Measurements from ENCODE around the gene EIF6.

Gene EIF6

DNA sequence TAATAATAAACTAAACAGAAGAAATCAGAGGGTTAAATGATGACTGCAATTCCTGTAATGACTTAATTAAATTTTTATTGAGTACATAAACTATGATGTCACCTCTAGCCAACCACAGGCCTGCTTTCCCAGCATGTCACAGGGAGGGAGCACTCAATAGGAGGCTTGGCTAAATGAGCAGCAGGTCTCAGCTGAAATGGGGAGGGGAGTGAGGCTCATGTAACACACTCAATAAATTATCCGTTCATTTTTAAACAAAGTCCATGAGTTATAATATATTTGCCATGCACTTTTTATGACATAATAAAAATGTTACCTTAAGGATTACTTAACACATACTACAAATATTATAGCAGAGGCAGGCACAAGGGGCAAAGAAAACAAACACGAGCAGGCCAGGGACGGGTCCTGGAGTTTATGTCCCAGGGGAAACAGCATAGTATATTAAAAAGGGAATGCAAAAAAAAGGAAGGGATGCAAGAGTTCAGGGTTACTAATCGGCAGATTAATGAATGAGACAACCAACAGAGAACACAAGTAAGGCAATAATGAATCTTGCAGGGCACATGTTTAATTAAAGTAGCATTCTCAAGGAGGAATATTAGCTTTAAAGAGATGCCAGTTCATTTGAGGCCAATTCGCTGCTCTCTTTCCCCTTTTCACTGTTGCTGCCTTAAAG, 34.8 kb upstream of the EIF6 start:
- H3K9me3 ChIP-seq (ENCODE audit: insufficient read depth, low read depth, low read length), result no peaks in the 10 kb centered on the region
- H4K91ac ChIP-seq (ENCODE audit: low read depth, low read length), result no peak overlapping the region
- WGBS (ENCODE audit: extremely low coverage, insufficient coverage, insufficient read length), result no CpG with 5 or more reads among the region's 5 CpGs
- H3K36me3 ChIP-seq (ENCODE audit: control insufficient read depth in 1 of 2, insufficient read depth in 2 of 2, low read length in 2 of 2), result peaks cover 0 to under 1% of the 10 kb centered on the region in 2 experiments
- H2AFZ ChIP-seq (ENCODE audit: insufficient read depth, low read length, poor library complexity), result no peak overlapping the region
- no peak overlapping the region for H3K4ac ChIP-seq (ENCODE audit: low read depth, low read length)
- H3K14ac ChIP-seq (ENCODE audit: low read length), result no peak overlapping the region
- H3K4me1 ChIP-seq (ENCODE audit: control insufficient read depth in 1 of 2, insufficient read depth in 2 of 2, low read length in 2 of 2), result peaks cover 3 to 8% of the 10 kb centered on the region in 2 experiments
- no peak overlapping the region for H2BK120ac ChIP-seq (ENCODE audit: insufficient read depth, low read length, poor library complexity)
- H3K79me1 ChIP-seq (ENCODE audit: low read length), result no peaks in the 10 kb centered on the region
- no peak overlapping the region for H3K9ac ChIP-seq (ENCODE audit: low read length)
- H3K27ac ChIP-seq (ENCODE audit: low read depth, low read length), result no peak overlapping the region
- no peak overlapping the region for H3K4me3 ChIP-seq (ENCODE audit: low read depth, low read length)
- no peaks in the 10 kb centered on the region for H3K79me2 ChIP-seq (ENCODE audit: control insufficient read depth, insufficient read depth, low read length, poor library complexity)
- no peak overlapping the region for H4K12ac ChIP-seq (ENCODE audit: low read depth, low read length)
- H4K8ac ChIP-seq (ENCODE audit: low read depth, low read length), result no peak overlapping the region
- H3K4me2 ChIP-seq (ENCODE audit: low read length), result no peak overlapping the region
- no peak overlapping the region for H2BK12ac ChIP-seq (ENCODE audit: low read length)
- no peaks in the 10 kb centered on the region for H3K27me3 ChIP-seq (ENCODE audit: insufficient read depth, low read length)
- H3K23ac ChIP-seq (ENCODE audit: low read length), result no peak overlapping the region
- H2AK5ac ChIP-seq (ENCODE audit: low read length), result no peak overlapping the region
- no peak for DNase-seq
- H3K18ac ChIP-seq (ENCODE audit: low read length), result no peak overlapping the region
- no peak overlapping the region for H2BK5ac ChIP-seq (ENCODE audit: low read depth, low read length, poor library complexity)

DNA sequence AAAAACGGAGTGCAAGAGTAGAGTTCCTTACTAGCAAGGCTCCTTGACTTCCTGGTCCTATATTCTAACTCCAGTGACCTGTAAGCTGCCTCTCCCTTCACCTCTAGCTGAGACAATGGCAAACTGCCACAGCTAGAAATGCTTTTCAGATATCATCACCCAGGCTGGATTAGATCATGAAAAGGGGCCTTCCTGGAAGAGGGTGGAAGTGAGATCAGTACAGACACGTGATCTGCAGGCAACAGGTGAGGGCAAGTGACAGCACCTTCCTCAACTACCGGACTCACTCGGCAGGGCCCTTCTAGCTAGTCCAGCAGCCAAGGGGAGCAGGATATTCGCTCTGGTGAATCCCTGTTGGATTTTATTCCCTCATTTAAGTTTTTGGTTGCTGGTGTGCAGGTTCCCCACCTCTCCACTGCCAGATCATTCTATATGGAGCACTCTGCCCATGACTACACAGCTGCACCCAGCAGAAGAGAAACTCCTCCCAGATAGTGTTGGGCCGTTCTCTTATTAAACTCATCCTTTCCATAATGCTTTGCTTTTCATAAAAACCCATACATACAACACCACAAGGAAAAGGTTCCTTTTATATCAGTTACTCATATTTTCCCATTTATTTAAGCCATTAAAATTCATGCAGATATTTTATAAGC, 34.1 kb upstream of the EIF6 start:
- Histone ChIP-seq H2AFZ (ENCODE audit: insufficient read depth, low read length, poor library complexity) (no peak overlapping the region), H2BK120ac (ENCODE audit: insufficient read depth, low read length, poor library complexity) (no peak overlapping the region), H3K4me3 (ENCODE audit: low read depth, low read length) (no peak overlapping the region), H3K4me2 (ENCODE audit: low read length) (no peak overlapping the region), H3K23ac (ENCODE audit: low read length) (no peak overlapping the region), H3K9me3 (ENCODE audit: insufficient read depth, low read depth, low read length) (no peaks in the 10 kb centered on the region), H3K36me3 (ENCODE audit: control insufficient read depth in 1 of 2, insufficient read depth in 2 of 2, low read length in 2 of 2) (peaks cover 0 to 3% of the 10 kb centered on the region in 2 experiments), H2BK12ac (ENCODE audit: low read length) (no peak overlapping the region), H3K14ac (ENCODE audit: low read length) (no peak overlapping the region), H3K79me2 (ENCODE audit: control insufficient read depth, insufficient read depth, low read length, poor library complexity) (no peaks in the 10 kb centered on the region), H4K12ac (ENCODE audit: low read depth, low read length) (no peak overlapping the region), H3K4ac (ENCODE audit: low read depth, low read length) (no peak overlapping the region), H3K27me3 (ENCODE audit: insufficient read depth, low read length) (no peaks in the 10 kb centered on the region), H4K91ac (ENCODE audit: low read depth, low read length) (no peak overlapping the region), H4K8ac (ENCODE audit: low read depth, low read length) (no peak overlapping the region), H3K79me1 (ENCODE audit: low read length) (no peaks in the 10 kb centered on the region), H3K27ac (ENCODE audit: low read depth, low read length) (no peak overlapping the region), H3K9ac (ENCODE audit: low read length) (no peak overlapping the region), H3K18ac (ENCODE audit: low read length) (no peak overlapping the region), H3K4me1 (ENCODE audit: control insufficient read depth in 1 of 2, insufficient read depth in 2 of 2, low read length in 2 of 2) (peaks cover 3 to 8% of the 10 kb centered on the region in 2 experiments), H2AK5ac (ENCODE audit: low read length) (no peak overlapping the region), H2BK5ac (ENCODE audit: low read depth, low read length, poor library complexity) (no peak overlapping the region)
- no CpG with 5 or more reads among the region's 6 CpGs for WGBS (ENCODE audit: extremely low coverage, insufficient coverage, insufficient read length)
- DNase-seq, result peak in 1 of 2 donors; percentile 13

DNA sequence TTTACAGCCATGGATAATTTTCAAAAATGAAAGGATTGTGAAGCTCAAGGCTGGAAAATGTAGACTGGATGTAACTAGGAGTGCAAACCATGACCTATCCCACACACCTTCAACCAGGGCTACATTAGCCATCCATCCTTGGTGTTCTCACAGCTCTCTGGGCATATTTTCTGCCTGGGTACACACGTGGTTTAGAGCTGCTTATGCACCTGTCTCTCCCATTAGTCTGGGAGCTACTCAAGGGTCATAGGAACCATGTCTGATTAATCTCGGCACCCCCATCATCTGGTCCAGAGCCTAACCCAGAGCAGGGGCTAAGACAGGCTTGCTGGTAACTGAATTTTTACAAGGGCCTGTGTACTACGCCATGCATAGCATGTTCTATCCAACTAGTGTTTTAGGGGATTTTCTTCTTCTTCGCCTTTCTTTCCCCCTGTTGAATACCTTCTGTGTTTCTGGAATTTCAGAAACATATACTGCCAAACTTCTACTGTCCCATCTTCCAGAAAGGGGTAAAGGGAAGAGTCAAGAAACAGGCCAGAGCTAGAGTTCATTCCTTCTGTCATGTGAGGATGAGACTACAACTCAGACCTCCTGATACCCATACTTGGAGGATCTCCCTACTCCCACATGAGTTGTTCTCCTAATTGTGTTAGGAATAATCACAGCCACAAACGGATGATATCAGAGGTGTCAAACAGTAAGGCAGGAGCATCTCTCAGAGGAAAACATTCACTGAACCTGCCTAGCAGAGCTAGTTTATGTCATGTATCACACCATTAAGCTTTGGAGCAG, 33.0 kb upstream of the EIF6 start:
- Histone ChIP-seq H3K4me1 (ENCODE audit: control insufficient read depth in 1 of 2, insufficient read depth in 2 of 2, low read length in 2 of 2) (peaks cover 3 to 8% of the 10 kb centered on the region in 2 experiments), H2BK5ac (ENCODE audit: low read depth, low read length, poor library complexity) (no peak overlapping the region), H2BK12ac (ENCODE audit: low read length) (no peak overlapping the region), H3K4me3 (ENCODE audit: low read depth, low read length) (no peak overlapping the region), H3K27me3 (ENCODE audit: insufficient read depth, low read length) (no peaks in the 10 kb centered on the region), H2AFZ (ENCODE audit: insufficient read depth, low read length, poor library complexity) (no peak overlapping the region), H3K36me3 (ENCODE audit: control insufficient read depth in 1 of 2, insufficient read depth in 2 of 2, low read length in 2 of 2) (peaks cover 0 to 3% of the 10 kb centered on the region in 2 experiments), H4K8ac (ENCODE audit: low read depth, low read length) (no peak overlapping the region), H2AK5ac (ENCODE audit: low read length) (no peak overlapping the region), H4K91ac (ENCODE audit: low read depth, low read length) (no peak overlapping the region), H3K18ac (ENCODE audit: low read length) (no peak overlapping the region), H3K4ac (ENCODE audit: low read depth, low read length) (no peak overlapping the region), H4K12ac (ENCODE audit: low read depth, low read length) (no peak overlapping the region), H3K23ac (ENCODE audit: low read length) (no peak overlapping the region), H3K4me2 (ENCODE audit: low read length) (no peak overlapping the region), H3K27ac (ENCODE audit: low read depth, low read length) (no peak overlapping the region), H3K79me2 (ENCODE audit: control insufficient read depth, insufficient read depth, low read length, poor library complexity) (no peaks in the 10 kb centered on the region), H3K14ac (ENCODE audit: low read length) (no peak overlapping the region), H3K9me3 (ENCODE audit: insufficient read depth, low read depth, low read length) (no peaks in the 10 kb centered on the region), H3K9ac (ENCODE audit: low read length) (no peak overlapping the region), H3K79me1 (ENCODE audit: low read length) (no peaks in the 10 kb centered on the region), H2BK120ac (ENCODE audit: insufficient read depth, low read length, poor library complexity) (no peak overlapping the region)
- no peak for DNase-seq
- no CpG with 5 or more reads among the region's 5 CpGs for WGBS (ENCODE audit: extremely low coverage, insufficient coverage, insufficient read length)

DNA sequence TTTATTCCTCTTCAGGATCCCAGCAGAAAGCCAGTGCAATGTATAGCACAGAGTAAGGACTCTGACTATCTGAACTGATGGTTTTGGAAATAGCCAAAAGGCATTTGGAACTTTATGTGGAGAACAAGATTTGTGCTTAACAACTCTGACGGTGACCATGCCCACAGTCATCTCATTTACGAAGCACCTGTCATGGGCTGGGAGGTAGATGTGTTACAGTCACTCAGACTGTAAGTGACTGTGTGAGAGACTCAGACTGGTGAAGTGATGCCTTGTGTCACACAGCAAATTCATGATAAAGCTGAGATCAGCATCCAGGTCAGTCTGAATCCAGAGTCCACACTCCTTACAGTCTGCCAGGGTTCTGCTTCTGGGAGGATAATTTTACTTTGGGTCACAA, 31.5 kb upstream of the EIF6 start:
- H3K4ac ChIP-seq (ENCODE audit: low read depth, low read length), result no peak overlapping the region
- H2BK120ac ChIP-seq (ENCODE audit: insufficient read depth, low read length, poor library complexity), result no peak overlapping the region
- no peak overlapping the region for H3K4me2 ChIP-seq (ENCODE audit: low read length)
- H3K9me3 ChIP-seq (ENCODE audit: insufficient read depth, low read depth, low read length), result no peaks in the 10 kb centered on the region
- H3K27ac ChIP-seq (ENCODE audit: low read depth, low read length), result no peak overlapping the region
- no peak overlapping the region for H3K18ac ChIP-seq (ENCODE audit: low read length)
- H2BK12ac ChIP-seq (ENCODE audit: low read length), result no peak overlapping the region
- no peaks in the 10 kb centered on the region for H3K79me2 ChIP-seq (ENCODE audit: control insufficient read depth, insufficient read depth, low read length, poor library complexity)
- DNase-seq, result no peak
- no peak overlapping the region for H3K23ac ChIP-seq (ENCODE audit: low read length)
- H2BK5ac ChIP-seq (ENCODE audit: low read depth, low read length, poor library complexity), result no peak overlapping the region
- no CpG with 5 or more reads among the region's 2 CpGs for WGBS (ENCODE audit: extremely low coverage, insufficient coverage, insufficient read length)
- H3K79me1 ChIP-seq (ENCODE audit: low read length), result no peaks in the 10 kb centered on the region
- H3K4me1 ChIP-seq (ENCODE audit: control insufficient read depth in 1 of 2, insufficient read depth in 2 of 2, low read length in 2 of 2), result peaks cover 3 to 8% of the 10 kb centered on the region in 2 experiments
- no peak overlapping the region for H4K12ac ChIP-seq (ENCODE audit: low read depth, low read length)
- H4K91ac ChIP-seq (ENCODE audit: low read depth, low read length), result no peak overlapping the region
- no peak overlapping the region for H3K4me3 ChIP-seq (ENCODE audit: low read depth, low read length)
- no peak overlapping the region for H4K8ac ChIP-seq (ENCODE audit: low read depth, low read length)
- H2AFZ ChIP-seq (ENCODE audit: insufficient read depth, low read length, poor library complexity), result no peak overlapping the region
- H3K27me3 ChIP-seq (ENCODE audit: insufficient read depth, low read length), result no peaks in the 10 kb centered on the region
- H2AK5ac ChIP-seq (ENCODE audit: low read length), result no peak overlapping the region
- peaks cover 0 to 3% of the 10 kb centered on the region in 2 experiments for H3K36me3 ChIP-seq (ENCODE audit: control insufficient read depth in 1 of 2, insufficient read depth in 2 of 2, low read length in 2 of 2)
- H3K14ac ChIP-seq (ENCODE audit: low read length), result no peak overlapping the region
- H3K9ac ChIP-seq (ENCODE audit: low read length), result no peak overlapping the region
